AG20443 (cell line): ENCODE results near the gene AGPAT2.
A peak's percentile ranks its signal among the peaks of the same experiment; 100 is the strongest.

Experiments
- DNase-seq: peaks from one replicate; pipeline ENCODE4 v3.0.0; 2012; ENCODE audit warnings: low spot score, mixed read lengths

The AGPAT2 gene

GRCh38 chr9:136700959-136701667, 13.9 kb upstream of the AGPAT2 start:
- no peak for DNase-seq

DNA sequence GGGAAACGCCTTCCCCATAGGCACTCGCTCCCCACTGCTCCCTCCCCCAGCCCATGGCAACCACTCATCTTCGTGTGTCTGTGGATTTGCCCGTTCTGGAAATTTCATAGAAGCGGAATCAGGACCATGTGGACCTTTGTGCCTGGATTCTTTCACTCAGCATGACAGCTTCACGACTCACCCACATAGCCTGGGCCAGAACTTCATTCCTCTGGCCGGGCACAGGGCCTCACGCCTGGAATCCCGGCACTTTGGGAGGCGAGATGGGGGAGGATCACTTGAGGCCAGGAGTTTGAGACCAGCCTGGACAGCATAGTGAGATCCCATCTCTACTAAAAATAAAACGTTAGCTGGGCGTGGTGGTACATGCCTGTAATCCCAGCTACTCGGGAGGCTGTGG, 13.0 kb upstream of the AGPAT2 start:
- DNase-seq, result no peak

GRCh38 chr9:136698635-136699246, 11.5 kb upstream of the AGPAT2 start:
- DNase-seq, result no peak

- DNase-seq, result no peak
These were observed 10.7 kb upstream of the AGPAT2 start for GRCh38 chr9:136697821-136698526.

DNA sequence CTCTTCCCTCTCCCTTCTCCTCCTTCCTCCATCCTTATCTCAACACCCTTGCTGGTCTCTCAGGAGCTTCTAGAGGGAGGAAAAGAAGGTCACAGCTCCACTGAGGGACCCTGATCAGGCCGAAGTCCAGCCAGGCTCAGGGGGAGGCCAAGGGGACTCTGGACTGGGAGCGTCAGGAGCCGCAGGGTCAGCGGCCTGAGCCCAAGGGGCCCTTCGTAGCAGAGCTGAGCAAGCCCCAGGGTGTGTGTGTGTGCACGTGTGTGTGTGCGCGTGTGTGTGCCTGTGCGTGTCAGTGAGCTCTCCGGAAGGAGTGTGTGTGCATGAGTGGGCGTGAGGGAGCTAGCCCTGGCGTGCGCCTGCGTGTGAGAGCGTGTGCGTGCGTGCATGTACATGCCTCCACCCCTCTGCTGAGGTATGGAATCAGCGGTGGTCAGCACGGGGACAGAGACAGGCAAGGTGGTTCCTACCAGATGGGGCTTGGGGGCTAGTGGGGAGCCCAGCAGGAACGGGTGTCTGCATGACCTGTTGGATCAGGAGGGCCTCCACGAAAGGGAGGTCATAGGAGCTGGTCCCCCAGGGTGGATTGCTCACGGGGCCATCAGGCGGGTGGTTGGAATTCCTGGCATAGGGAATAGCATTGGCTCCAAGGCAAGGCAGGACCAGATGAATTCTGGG, 10.0 kb upstream of the AGPAT2 start:
- DNase-seq, result no peak

DNA sequence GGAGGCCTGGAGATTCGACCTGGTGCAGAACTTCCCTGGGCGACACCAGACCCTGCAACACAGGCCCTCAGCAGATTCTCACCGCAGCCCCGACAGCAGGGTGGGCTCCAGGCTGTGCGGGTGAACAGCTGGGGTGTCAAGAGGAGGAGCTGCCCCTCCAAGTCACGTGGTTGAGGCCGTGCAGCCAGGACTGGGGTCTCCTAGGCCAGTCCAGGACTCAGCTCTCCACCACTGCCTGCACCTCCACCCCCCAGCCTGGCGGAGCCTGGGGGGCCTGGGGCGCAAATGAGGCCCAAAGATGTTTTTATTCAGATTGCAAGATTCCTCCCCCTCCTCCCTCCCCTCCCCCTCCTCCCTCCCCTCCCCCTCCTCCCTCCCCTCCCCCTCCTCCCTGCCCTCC, 9.2 kb upstream of the AGPAT2 start:
- DNase-seq, result no peak

DNA sequence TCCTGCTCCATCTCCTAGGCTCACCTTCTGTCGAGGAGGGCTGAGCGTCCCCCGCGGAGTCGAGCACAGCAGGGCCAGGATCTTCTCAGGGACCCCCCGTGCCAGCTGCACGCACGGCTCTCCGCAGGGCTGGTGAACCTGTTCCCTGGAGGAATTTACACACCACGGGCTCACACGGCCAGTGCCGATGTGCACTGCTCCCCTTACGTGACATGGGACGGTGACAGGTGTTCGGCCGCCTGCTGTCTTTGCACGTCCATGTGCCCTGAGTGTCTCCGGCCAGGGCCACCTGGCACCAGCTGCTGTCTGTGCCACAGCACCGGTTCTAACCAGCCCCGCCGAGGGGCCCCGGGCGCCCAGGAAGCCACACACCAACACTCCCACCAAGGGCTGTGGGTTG, 8.7 kb upstream of the AGPAT2 start:
- DNase-seq, result no peak

DNA sequence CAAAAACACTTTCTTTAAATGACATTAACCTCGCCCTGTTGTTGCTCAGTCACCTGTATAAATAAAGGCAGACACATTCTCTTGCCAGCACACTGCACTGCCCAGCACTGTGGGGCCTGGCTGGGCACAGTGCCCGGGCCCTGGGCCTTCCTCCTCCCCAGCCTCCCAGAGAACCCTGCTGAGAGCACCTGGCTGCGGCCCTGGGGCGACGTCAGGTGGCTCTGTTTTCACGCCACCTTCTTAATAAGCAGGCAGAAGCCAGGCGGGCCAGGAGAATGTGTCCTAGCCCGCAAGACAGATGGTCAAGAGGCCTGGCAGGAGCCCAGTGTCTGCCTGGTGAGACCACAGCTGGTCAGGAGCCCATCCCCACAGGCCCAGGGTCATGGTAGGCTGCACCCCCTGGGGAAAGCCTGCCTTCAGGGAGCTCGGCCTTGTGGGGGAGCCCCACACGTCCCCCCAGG, 8.2 kb upstream of the AGPAT2 start:
- no peak for DNase-seq

- no peak for DNase-seq
These were observed 7.6 kb upstream of the AGPAT2 start for GRCh38 chr9:136694872-136695247.

GRCh38 chr9:136694163-136694871, 7.1 kb upstream of the AGPAT2 start:
- peak; percentile 91 for DNase-seq

DNA sequence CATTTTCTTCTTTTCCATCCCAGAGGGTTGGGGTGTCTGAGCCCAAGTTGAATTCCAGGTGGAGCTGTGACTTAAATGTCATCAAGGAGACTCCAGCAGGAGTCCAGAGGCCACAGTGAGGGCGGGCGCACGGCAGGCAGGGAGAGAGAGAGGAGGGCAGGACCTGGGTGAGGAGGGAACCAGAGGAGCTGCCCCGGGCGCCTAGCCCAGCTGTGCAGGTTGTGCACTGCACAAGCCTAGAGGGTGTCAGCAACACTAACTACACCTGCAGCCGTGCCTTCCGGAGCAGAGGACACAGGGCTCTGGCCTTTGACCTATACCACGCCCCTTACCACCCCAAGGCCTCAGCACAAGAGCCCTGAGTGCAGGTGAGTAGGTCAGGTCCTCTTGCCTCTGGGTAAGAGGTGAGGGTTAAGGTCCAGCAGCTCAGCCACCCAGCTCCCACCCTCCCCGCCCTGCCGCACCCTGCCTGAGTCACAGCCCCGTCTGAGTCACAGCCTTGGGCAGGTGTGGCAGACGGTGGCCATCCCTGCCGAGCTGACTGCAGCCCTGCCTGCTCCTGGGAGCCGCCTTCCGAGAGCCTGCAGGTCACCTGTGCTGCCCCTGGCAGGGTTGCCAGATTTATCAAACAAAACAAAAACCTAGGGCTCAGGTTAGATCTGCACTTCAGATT, 6.4 kb upstream of the AGPAT2 start:
- DNase-seq, result peak; percentile 56

- DNase-seq, result no peak
These were observed 5.9 kb upstream of the AGPAT2 start for GRCh38 chr9:136693135-136693489.

- no peak for DNase-seq
These were observed 5.2 kb upstream of the AGPAT2 start for GRCh38 chr9:136692185-136693134.

GRCh38 chr9:136691316-136692184, 4.3 kb upstream of the AGPAT2 start:
- no peak for DNase-seq

DNA sequence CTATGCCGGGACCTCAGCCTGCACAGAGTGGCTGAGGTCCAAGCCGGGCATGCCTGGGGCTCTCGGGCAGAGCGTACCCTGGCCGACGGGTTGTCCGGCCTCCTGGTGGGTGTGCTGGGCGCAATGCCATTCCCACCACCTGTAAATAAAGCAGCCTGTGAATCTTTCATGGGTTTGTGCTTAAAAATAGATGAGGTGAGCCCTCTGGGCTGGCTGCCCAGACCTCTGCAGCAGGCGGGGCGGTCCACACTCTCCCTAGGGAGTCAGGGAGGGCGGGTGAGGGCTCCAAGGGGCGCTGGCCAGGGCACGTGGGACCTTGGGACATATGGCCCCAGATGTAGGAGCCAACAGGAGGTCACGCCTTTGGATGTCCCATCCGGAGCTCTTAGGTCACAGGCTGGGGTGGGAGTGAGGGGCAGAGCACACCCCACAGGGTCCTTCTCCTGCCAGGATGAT, 3.6 kb upstream of the AGPAT2 start:
- no peak for DNase-seq

- DNase-seq, result no peak
These were observed 3.0 kb upstream of the AGPAT2 start for GRCh38 chr9:136690104-136690805.

DNA sequence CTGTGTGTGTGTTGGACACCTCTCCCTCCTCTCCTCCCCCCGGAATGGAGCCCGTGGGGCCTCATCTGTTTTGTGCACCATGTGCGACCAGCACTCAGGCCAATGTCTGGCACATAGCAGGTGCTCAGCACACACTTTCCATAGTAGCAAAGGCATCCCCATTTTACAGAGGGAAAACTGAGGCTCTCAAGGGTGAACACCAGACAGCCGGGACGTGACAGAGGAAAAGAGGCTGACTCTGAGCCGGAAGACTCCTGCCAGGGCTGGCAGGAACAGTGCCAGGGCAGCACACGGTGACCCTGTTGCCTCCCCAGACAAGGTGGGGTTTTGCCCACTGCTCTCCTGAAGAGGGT, 1.8 kb upstream of the AGPAT2 start:
- DNase-seq, result no peak

- DNase-seq, result no peak
These were observed 1.2 kb upstream of the AGPAT2 start for GRCh38 chr9:136688274-136689107.
